Measurements from ENCODE around the gene GDF7. TPM values are rescaled to one million over a fixed set of nuclear protein-coding genes. Genes with fewer than 3 reads are reported as not detected.

GDF7 gene
- total and polyA plus RNA-seq, 2 of the 8 experiments (the other 6 are each of a cell fraction or from before 2014, with no cell fraction given): 0.04 to 0.06 TPM

GRCh38 chr2:20704886-20705285 is 37.9 kb downstream of the GDF7 start:
- Histone ChIP-seq H3K79me2 (ENCODE audit: control insufficient read depth in 1 of 2, insufficient read depth in 2 of 2, low read length in 2 of 2) (no peaks in the 10 kb centered on the region; a peak in 1 of 4 replicates), H4K20me1 (replicated peaks in 1 of 2; ENCODE audit: control insufficient read depth in 1 of 2, insufficient read depth in 2 of 2, low read length in 2 of 2) (no peaks in the 10 kb centered on the region), H3K36me3 (ENCODE audit: control insufficient read depth in 2 of 4, insufficient read depth in 4 of 4, low read length in 3 of 4) (no peaks in the 10 kb centered on the region), H3K14ac (ENCODE audit: insufficient read length) (no peak overlapping the region), H2AFZ (ENCODE audit: low read length) (no peak overlapping the region), H2AK5ac (ENCODE audit: low read depth, low read length) (no peak overlapping the region), H3K18ac (ENCODE audit: extremely low read depth, low read length) (no peak overlapping the region), H4K8ac (ENCODE audit: extremely low read depth, insufficient read depth, low read length) (no peak overlapping the region), H3K9me3 (ENCODE audit: insufficient read depth in 2 of 2, low read depth in 1 of 2, low read length in 1 of 2) (no peaks in the 10 kb centered on the region), H4K5ac (ENCODE audit: insufficient read length, low read depth, low read length) (no peak overlapping the region), H3K9ac (replicated peaks in 1 of 4; ENCODE audit: extremely low read depth in 1 of 4, low read depth in 3 of 4, low read length in 3 of 4) (no peak overlapping the region), H3K4me1 (replicated peaks in 1 of 4; ENCODE audit: control insufficient read depth in 3 of 4, insufficient read depth in 4 of 4, low read length in 3 of 4) (peaks cover 0 to 3% (median 0%) of the 10 kb centered on the region in 4 experiments; a peak in 2 of 7 replicates), H3K27ac (ENCODE audit: low read depth, low read length) (no peak overlapping the region), H3K23me2 (ENCODE audit: low read depth, low read length) (no peaks in the 10 kb centered on the region), H2BK12ac (ENCODE audit: low read depth, low read length) (no peak overlapping the region), H3K4me3 (ENCODE audit: extremely low read depth in 1 of 4, insufficient read depth in 2 of 4, low read depth in 3 of 4, low read length in 4 of 4) (no peak overlapping the region), H3K4me2 (ENCODE audit: insufficient read depth in 1 of 2, low read depth in 2 of 2, low read length in 2 of 2) (no peak overlapping the region), H3K79me1 (ENCODE audit: low read depth, low read length) (0 out of 2 replicates have a peak, but pooled peaks cover 3% of the 10 kb centered on the region), H2BK15ac (ENCODE audit: low read length) (no peak overlapping the region), H3K27me3 (replicated peaks in 1 of 4; ENCODE audit: control insufficient read depth in 3 of 4, extremely low read depth in 1 of 4, insufficient read depth in 3 of 4, low read length in 3 of 4) (no peaks in the 10 kb centered on the region), H2BK20ac (ENCODE audit: low read length) (no peak overlapping the region), H2BK5ac (ENCODE audit: low read depth, low read length) (no peak overlapping the region), H3K23ac (ENCODE audit: insufficient read length) (no peak overlapping the region), H3K56ac (replicated peaks; ENCODE audit: insufficient read length, low read depth, low read length) (no peak overlapping the region), H4K91ac (replicated peaks; ENCODE audit: insufficient read length, low read length) (no peak overlapping the region), H2BK120ac (replicated peaks; ENCODE audit: low read depth, low read length) (no peak overlapping the region), H3K4ac (replicated peaks; ENCODE audit: insufficient read length, low read depth, low read length) (no peak overlapping the region)
- 87% methylated on average over 1 of the region's 1 CpG; no CpG with 5 or more reads in 1 of the 2 experiments for WGBS, 2 experiments (ENCODE audit: extremely low coverage in 1 of 2, insufficient coverage in 1 of 2, insufficient read length in 1 of 2, insufficient replicate concordance in 2 of 2, low coverage in 1 of 2, low lambda C conversion rate in 2 of 2, missing lambda C conversion rate in 1 of 2)
- no peak for TF ChIP-seq ZNF274 (IDR thresholded peaks at IDR 0.05; ENCODE audit: borderline replicate concordance, extremely low read depth, low read length)
- TF ChIP-seq KDM5A (IDR thresholded peaks at IDR 0.05; ENCODE audit: low read length): no peak
- no peak for TF ChIP-seq CTBP2 (IDR thresholded peaks at IDR 0.05; ENCODE audit: borderline replicate concordance, insufficient read depth, insufficient read length, low read length)
- no peak for TF ChIP-seq RBBP5 (IDR thresholded peaks at IDR 0.05; ENCODE audit: borderline replicate concordance, low read depth, low read length)
- TF ChIP-seq TEAD4 (IDR thresholded peaks at IDR 0.05; ENCODE audit: low read depth, low read length): no peak
- TF ChIP-seq EZH2 (IDR thresholded peaks at IDR 0.05; ENCODE audit: low read depth, low read length, severe bottlenecking): no peak
- ChIA-PET CTCF (ENCODE audit: partially characterized antibody) (interaction anchor here (4.8 kb wide), 1 partner anchor 44 kb away, joined by 14 read pairs; no protein-coding TSS in a partner anchor), POLR2A (ENCODE audit: partially characterized antibody) (no interaction called here)
- no peak for DNase-seq (ENCODE audit: low read depth in 1 of 2, low spot score in 2 of 2)
- no peak for FAIRE-seq

Measured in H1 (cell line).